Ovary (tissue), 3 donors: ENCODE measurements around the gene CTNNBL1.

Experiments
- POLR2A ChIP-seq: fragments of 450-650 bp; IDR thresholded peaks from one replicate; pipeline ENCODE4 v1.6.1; 2017; ENCODE audit warnings: antibody characterized with exemption, mild to moderate bottlenecking, moderate library complexity
- TF ChIP-seq, protein P1 (sequence below), 3 donors: fragments of 450-650 bp in 2 of 3; fragments of 200-600 bp in 1 of 3; IDR thresholded peaks; one replicate each; pipeline versions ENCODE4 v1.5.1 to v1.8.0; 2016 to 2022; ENCODE audit warnings: antibody characterized with exemption in 3 of 3, mild to moderate bottlenecking in 1 of 3
- donor health status: DM: no; HTN: no; CAD: no.

DNA sequence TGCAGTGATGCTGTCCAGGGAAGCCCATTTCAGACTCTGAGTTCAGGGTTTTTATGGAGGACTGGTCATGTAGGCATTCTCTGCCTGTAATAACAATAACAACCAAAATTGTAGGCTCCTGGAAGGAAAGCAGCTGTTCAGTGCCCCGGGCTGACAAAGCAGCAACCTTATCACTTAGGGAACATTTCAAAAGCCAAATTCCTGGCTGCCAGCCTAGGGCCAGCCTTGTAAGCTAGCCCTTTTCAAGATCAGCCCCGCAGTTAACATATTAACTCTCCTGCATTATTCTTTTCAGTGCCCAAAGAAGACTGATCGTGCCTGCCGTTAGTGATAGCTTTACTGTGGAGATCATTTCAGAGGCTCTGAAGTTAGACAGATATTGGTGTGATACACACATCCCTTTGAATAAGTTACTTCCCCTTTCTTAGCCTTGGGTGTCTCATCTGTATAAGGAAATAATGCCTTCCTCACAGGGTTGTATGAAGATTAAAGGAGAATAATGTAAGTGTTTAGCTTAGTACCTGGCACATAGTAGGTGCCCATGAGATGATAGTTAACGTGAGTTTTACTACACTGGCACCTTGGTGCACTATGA lies 44.1 kb downstream of the CTNNBL1 start:
- TF ChIP-seq, protein P1, sequence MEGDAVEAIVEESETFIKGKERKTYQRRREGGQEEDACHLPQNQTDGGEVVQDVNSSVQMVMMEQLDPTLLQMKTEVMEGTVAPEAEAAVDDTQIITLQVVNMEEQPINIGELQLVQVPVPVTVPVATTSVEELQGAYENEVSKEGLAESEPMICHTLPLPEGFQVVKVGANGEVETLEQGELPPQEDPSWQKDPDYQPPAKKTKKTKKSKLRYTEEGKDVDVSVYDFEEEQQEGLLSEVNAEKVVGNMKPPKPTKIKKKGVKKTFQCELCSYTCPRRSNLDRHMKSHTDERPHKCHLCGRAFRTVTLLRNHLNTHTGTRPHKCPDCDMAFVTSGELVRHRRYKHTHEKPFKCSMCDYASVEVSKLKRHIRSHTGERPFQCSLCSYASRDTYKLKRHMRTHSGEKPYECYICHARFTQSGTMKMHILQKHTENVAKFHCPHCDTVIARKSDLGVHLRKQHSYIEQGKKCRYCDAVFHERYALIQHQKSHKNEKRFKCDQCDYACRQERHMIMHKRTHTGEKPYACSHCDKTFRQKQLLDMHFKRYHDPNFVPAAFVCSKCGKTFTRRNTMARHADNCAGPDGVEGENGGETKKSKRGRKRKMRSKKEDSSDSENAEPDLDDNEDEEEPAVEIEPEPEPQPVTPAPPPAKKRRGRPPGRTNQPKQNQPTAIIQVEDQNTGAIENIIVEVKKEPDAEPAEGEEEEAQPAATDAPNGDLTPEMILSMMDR (IDR thresholded peaks at IDR 0.05) = no peak
- no peak for TF ChIP-seq POLR2A
